PC-3 (cell line): ENCODE measurements around the gene FRMD5. TPM values are rescaled to one million over a fixed set of nuclear protein-coding genes. Genes with fewer than 3 reads are reported as not detected.

Source experiments
- ATAC-seq: fragments of 200-7000 bp; cut with Tn5 transposase; 2 replicates; pipeline ENCODE4 v1.9.1; 2020; ENCODE audit warnings: mild to moderate bottlenecking, moderate library complexity
- BruUV-seq: library from RNA; stranded (reverse); fragments of 400-500 nt; replicated peaks from 2 replicates; lab custom pipeline; 2021; lab: Mats Ljungman, UMichigan
- CTCF ChIA-PET: fragments of 300-600 bp; sonication (Branson Sonifier 250); formaldehyde crosslinking; loops from one replicate; lab custom pipeline; 2022; ENCODE audit warnings: antibody characterized with exemption; lab: Charles Lee
- POLR2A ChIA-PET: fragments of 300-600 bp; sonication (Branson Sonifier 250); formaldehyde crosslinking; loops from one replicate; lab custom pipeline; 2022; ENCODE audit warnings: antibody characterized with exemption; ENCODE audit not compliant: unreplicated experiment; lab: Charles Lee
- DNase-seq: peaks from one replicate; pipeline ENCODE4 v3.0.0-alpha.2; 2015
- H2AFZ ChIP-seq: fragments of 300-600 bp; sonication (generic); 2 replicates; pipeline ENCODE4 v1.6.0; 2016; ENCODE audit warnings: antibody characterized with exemption, low read length
- H3F3A ChIP-seq: fragments of 300-600 bp; sonication (generic); one replicate; pipeline ENCODE4 v1.6.0; 2017; ENCODE audit warnings: antibody characterized with exemption, low read length, control low read depth, mild to moderate bottlenecking; ENCODE audit not compliant: unreplicated experiment
- H3K27ac ChIP-seq: fragments of 300-600 bp; sonication (generic); 2 replicates; pipeline ENCODE4 v1.5.1; 2016; ENCODE audit warnings: mild to moderate bottlenecking, low read length
- H3K27me3 ChIP-seq: fragments of 300-600 bp; sonication (generic); 2 replicates; pipeline ENCODE4 v1.6.1; 2016; ENCODE audit warnings: low read length, mixed read lengths
- H3K36me3 ChIP-seq: fragments of 300-600 bp; sonication (generic); 2 replicates; pipeline ENCODE4 v1.6.1; 2016; ENCODE audit warnings: low read depth, mixed run types, low read length, mixed read lengths
- H3K4me1 ChIP-seq: fragments of 300-600 bp; sonication (generic); 2 replicates; pipeline ENCODE4 v1.5.1; 2016; ENCODE audit warnings: low read length; ENCODE audit not compliant: insufficient read depth
- H3K4me2 ChIP-seq: fragments of 300-600 bp; sonication (generic); 2 replicates; pipeline ENCODE4 v1.6.0; 2016; ENCODE audit warnings: low read length
- H3K4me3 ChIP-seq: fragments of 300-600 bp; sonication (generic); 2 replicates; pipeline ENCODE4 v1.5.1; 2016; ENCODE audit warnings: mild to moderate bottlenecking, low read length, mixed read lengths
- H3K79me2 ChIP-seq: fragments of 300-600 bp; sonication (generic); 2 replicates; pipeline ENCODE4 v1.6.1; 2017; ENCODE audit warnings: low read length, mixed read lengths
- H3K9ac ChIP-seq: fragments of 300-600 bp; sonication (generic); 2 replicates; pipeline ENCODE4 v1.6.0; 2016; ENCODE audit warnings: mild to moderate bottlenecking, low read length
- H3K9me2 ChIP-seq: fragments of 300-600 bp; sonication (generic); replicated peaks from 2 replicates; pipeline ENCODE4 v1.6.1; 2016; ENCODE audit warnings: mixed run types, low read length, mixed read lengths
- H3K9me3 ChIP-seq: fragments of 300-600 bp; sonication (generic); 2 replicates; pipeline ENCODE4 v1.6.1; 2016; ENCODE audit warnings: low read length, mixed read lengths
- H4K20me1 ChIP-seq: fragments of 300-600 bp; sonication (generic); 2 replicates; pipeline ENCODE4 v1.6.1; 2016; ENCODE audit warnings: low read length, mixed read lengths
- EZH2 ChIP-seq: fragments of 300-600 bp; sonication (generic); IDR thresholded peaks from one replicate; pipeline ENCODE4 v1.6.1; 2017; ENCODE audit warnings: antibody characterized with exemption, mild to moderate bottlenecking, low read length; ENCODE audit not compliant: unreplicated experiment
- EZH2phosphoT487 ChIP-seq: fragments of 300-600 bp; sonication (generic); IDR thresholded peaks from 2 replicates; pipeline ENCODE4 v1.6.1; 2018; ENCODE audit warnings: mild to moderate bottlenecking, antibody characterized with exemption, low read length, borderline replicate concordance
- intact Hi-C: fragments of 100-400 bp; cut with micrococcal nuclease; formaldehyde crosslinking; loops from 2 replicates; pipeline ENCODE4 v1.9.0; 2023
- total RNA-seq: library from RNA; depleted of rRNA; stranded (reverse); fragments of >200 nt; gene quantifications from 2 replicates; pipeline ENCODE4 v1.2.3, GENCODE V29; 2014
- TF ChIP-seq, protein P1 (sequence below): fragments of 300-600 bp; sonication (generic); conservative IDR thresholded peaks from 2 replicates; pipeline ENCODE4 v1.5.1; 2017; ENCODE audit warnings: antibody characterized with exemption, low read depth, mild to moderate bottlenecking, low read length

FRMD5 gene
- total RNA-seq, 1 experiment from 2014 or later, result 8.7 TPM

DNA sequence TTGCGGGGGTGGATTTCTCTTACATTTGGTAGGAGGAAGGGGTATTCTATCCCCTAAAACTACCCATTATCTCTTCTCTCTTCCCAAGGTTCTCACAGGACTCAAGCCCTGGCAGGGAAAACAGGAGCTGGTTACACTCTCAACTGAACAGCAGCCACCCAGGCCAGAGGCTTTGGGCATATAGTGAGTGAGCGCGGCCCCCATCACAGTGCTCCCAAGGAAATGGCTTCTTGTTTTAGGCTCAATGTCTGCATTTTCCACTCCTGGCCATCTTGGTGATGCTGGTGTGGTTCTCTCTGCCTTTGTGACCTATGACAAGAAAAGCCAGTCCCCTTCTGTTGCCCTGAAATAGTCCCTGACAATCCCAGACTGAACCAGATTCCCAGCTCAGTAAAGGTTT is 318.2 kb downstream of the FRMD5 start:
- Histone ChIP-seq H3K79me2 (no peaks in the 10 kb centered on the region), H3F3A (no peaks in the 10 kb centered on the region), H3K9me3 (no peaks in the 10 kb centered on the region), H3K4me1 (no peaks in the 10 kb centered on the region), H3K27ac (no peak overlapping the region), H4K20me1 (no peaks in the 10 kb centered on the region), H3K4me3 (no peak overlapping the region), H3K9me2 (no peaks in the 10 kb centered on the region), H3K9ac (no peak overlapping the region), H3K4me2 (no peak overlapping the region), H3K36me3 (peaks cover 14% of the 10 kb centered on the region; the same call in 1 of the 2 replicates), H2AFZ (no peak overlapping the region), H3K27me3 (no peaks in the 10 kb centered on the region)
- ChIA-PET CTCF (no interaction called here), POLR2A (no interaction called here)
- intact Hi-C loops, result no loop called here
- no peak for DNase-seq
- no TSS peak for BruUV-seq
- TF ChIP-seq, protein P1, sequence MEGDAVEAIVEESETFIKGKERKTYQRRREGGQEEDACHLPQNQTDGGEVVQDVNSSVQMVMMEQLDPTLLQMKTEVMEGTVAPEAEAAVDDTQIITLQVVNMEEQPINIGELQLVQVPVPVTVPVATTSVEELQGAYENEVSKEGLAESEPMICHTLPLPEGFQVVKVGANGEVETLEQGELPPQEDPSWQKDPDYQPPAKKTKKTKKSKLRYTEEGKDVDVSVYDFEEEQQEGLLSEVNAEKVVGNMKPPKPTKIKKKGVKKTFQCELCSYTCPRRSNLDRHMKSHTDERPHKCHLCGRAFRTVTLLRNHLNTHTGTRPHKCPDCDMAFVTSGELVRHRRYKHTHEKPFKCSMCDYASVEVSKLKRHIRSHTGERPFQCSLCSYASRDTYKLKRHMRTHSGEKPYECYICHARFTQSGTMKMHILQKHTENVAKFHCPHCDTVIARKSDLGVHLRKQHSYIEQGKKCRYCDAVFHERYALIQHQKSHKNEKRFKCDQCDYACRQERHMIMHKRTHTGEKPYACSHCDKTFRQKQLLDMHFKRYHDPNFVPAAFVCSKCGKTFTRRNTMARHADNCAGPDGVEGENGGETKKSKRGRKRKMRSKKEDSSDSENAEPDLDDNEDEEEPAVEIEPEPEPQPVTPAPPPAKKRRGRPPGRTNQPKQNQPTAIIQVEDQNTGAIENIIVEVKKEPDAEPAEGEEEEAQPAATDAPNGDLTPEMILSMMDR, result no peak
- TF ChIP-seq EZH2phosphoT487 (no peak), EZH2 (no peak)
- no peak for ATAC-seq

DNA sequence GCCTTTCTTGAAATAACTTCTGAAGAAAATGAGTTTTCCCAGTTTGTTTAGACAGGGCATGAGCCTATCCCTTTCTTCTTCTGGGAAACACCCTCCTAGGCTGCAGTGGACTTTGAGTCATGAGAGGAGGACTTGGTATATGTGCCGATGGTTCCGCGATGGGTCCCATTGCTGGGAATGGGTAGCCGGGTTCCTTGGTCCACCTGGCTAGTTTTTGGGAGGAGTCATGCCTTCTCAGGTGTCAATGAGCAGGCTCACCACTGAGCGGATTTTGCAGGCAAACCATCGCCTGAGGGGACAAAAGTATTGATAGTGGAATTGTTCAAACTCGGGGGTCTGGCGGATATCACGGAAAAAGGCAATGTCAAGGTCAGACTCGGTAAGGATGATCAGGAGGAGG is 321.4 kb downstream of the FRMD5 start:
- POLR2A ChIA-PET, result no interaction called here
- H4K20me1 ChIP-seq, result no peaks in the 10 kb centered on the region
- BruUV-seq, result no TSS peak
- no peaks in the 10 kb centered on the region for H3K27me3 ChIP-seq
- H3K36me3 ChIP-seq, result peaks cover 15% of the 10 kb centered on the region; the same call in 1 of the 2 replicates
- no peak overlapping the region for H3K27ac ChIP-seq
- H3K9me3 ChIP-seq, result no peaks in the 10 kb centered on the region
- H3K4me3 ChIP-seq, result no peak overlapping the region
- no peaks in the 10 kb centered on the region for H3K9me2 ChIP-seq
- intact Hi-C loops, result loop anchor here (2.0 kb wide), 1 partner anchor 629 kb away; no protein-coding TSS in a partner anchor
- H2AFZ ChIP-seq, result no peak overlapping the region
- ATAC-seq, result no peak
- no peak for DNase-seq
- no peak overlapping the region for H3K9ac ChIP-seq
- TF ChIP-seq, protein P1, result no peak
- TF ChIP-seq EZH2 (no peak), EZH2phosphoT487 (no peak)
- H3K79me2 ChIP-seq, result no peaks in the 10 kb centered on the region
- H3K4me1 ChIP-seq, result no peaks in the 10 kb centered on the region
- H3K4me2 ChIP-seq, result no peak overlapping the region
- H3F3A ChIP-seq, result no peaks in the 10 kb centered on the region
- CTCF ChIA-PET, result no interaction called here

DNA sequence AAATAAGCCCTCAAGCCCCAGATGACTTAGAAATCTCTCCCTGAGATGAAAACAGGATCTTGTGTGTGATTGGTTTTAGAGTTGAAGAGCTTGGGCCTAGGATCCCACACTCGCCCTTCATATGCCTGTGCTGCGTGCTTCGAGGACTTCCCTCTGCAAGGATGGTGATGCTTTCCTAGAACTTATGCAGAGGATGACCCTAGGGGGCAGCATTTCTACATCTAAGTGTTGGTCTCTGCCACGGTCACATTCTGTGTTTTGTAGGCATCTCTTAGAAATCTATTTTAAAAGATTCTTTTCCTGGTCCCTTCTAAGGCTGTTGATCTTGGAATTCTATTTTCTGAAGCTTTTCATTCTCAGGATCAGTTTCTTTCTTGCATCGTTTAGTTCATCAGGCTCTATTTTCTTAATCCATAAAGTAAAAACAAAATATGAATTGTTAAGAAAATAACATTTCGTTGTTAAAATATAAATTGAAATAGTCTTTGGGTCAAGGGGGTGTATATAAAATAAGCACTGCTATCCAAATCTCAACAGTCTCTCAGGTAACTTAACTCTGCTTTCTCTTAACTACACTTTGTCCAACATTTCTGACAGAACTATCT is 322.6 kb downstream of the FRMD5 start:
- no peaks in the 10 kb centered on the region for H3K9me2 ChIP-seq
- no peak overlapping the region for H3K9ac ChIP-seq
- H3K4me3 ChIP-seq, result no peak overlapping the region
- H3K9me3 ChIP-seq, result no peaks in the 10 kb centered on the region
- no peak overlapping the region for H3K27ac ChIP-seq
- DNase-seq (peak; percentile 73), ATAC-seq (peak; percentile 93)
- no peaks in the 10 kb centered on the region for H3K79me2 ChIP-seq
- no peaks in the 10 kb centered on the region for H3F3A ChIP-seq
- CTCF ChIA-PET, result no interaction called here
- no peaks in the 10 kb centered on the region for H3K4me1 ChIP-seq
- H3K36me3 ChIP-seq, result peaks cover 18% of the 10 kb centered on the region; the same call in 1 of the 2 replicates
- intact Hi-C loops, result loop anchor here (2.0 kb wide), 1 partner anchor 630 kb away; no protein-coding TSS in a partner anchor
- POLR2A ChIA-PET, result no interaction called here
- no peaks in the 10 kb centered on the region for H3K27me3 ChIP-seq
- no peak overlapping the region for H3K4me2 ChIP-seq
- no peak overlapping the region for H2AFZ ChIP-seq
- TF ChIP-seq, protein P1, result peak; percentile 82
- TF ChIP-seq EZH2phosphoT487 (no peak), EZH2 (no peak)
- no peaks in the 10 kb centered on the region for H4K20me1 ChIP-seq
- BruUV-seq, result no TSS peak
